HG03025 (cell line): ENCODE measurements around the gene MYO7A.

Experiments used
- ATAC-seq: cut with Tn5 transposase; IDR thresholded peaks from one replicate; pipeline ENCODE4 v1.9.1; 2021; ENCODE audit warnings: mild to moderate bottlenecking, moderate library complexity; ENCODE audit not compliant: unreplicated experiment, low FRiP score

MYO7A gene

GRCh38 chr11:77158041-77158695 lies 30.1 kb downstream of the MYO7A start:
- ATAC-seq: no peak

GRCh38 chr11:77159219-77159936 lies 31.3 kb downstream of the MYO7A start:
- no peak for ATAC-seq

GRCh38 chr11:77159937-77160495 lies 32.0 kb downstream of the MYO7A start:
- ATAC-seq: no peak

DNA sequence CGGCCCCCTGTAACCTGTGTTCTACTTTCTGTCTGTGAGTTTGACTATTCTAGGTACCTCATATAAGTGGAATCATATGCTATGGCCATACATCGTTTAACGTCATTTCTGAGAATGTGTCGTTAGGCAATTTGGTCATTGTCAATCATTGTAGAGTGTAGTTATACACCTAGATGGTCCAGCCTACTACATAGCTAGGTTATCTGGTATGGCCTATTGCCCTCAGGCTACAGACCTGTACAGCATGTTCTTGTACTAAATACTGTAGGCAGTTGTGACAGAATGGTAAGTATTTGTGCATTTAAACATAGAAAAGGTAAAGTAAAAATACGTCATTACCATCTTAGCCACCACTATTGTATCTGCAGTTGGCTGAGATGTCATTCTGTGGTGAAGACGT lies 35.2 kb downstream of the MYO7A start:
- ATAC-seq: no peak

GRCh38 chr11:77165066-77165465 lies 37.0 kb downstream of the MYO7A start:
- ATAC-seq: no peak

DNA sequence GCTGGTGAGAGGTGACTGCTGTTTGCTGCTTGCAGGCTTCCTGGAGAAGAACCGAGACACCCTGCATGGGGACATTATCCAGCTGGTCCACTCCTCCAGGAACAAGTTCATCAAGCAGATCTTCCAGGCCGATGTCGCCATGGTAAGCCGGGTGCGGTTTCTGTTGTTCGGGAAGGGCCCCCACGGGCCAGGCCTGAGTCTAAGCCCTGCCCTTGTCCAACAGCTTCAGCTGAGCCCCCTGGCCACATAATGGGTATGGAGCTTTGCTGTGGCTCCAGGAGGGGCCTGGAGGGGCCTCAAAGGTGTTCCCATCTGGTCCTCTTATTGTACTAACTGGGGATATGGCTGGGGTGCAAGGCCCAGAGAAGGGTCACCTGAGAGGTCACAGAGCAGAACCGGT lies 38.0 kb downstream of the MYO7A start:
- ATAC-seq: no peak

GRCh38 chr11:77167111-77167626 lies 39.1 kb downstream of the MYO7A start:
- ATAC-seq: no peak

GRCh38 chr11:77167791-77168190 lies 39.7 kb downstream of the MYO7A start:
- ATAC-seq: no peak

DNA sequence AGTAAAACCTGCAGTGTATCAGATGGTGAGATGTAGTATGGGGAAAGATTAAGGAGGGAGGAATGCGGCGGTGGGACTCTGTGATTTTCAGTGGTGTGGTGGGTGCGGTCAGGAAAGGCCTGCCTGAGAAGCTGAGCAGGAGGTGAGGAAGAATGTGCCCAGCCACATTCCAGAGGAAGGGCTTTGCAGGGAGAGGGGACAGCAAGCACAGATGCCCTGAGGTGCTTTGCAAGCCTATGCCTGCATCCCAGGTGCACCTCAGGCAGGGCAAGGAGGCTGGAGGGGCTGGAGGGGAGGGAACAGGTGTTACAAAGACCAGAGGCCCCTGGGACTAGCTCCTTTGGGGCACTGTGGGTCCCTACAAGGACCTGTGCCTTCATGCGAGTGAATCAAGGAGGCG lies 42.1 kb downstream of the MYO7A start:
- ATAC-seq: no peak

- no peak for ATAC-seq
Measured at GRCh38 chr11:77171254-77171653, 43.2 kb downstream of the MYO7A start.

DNA sequence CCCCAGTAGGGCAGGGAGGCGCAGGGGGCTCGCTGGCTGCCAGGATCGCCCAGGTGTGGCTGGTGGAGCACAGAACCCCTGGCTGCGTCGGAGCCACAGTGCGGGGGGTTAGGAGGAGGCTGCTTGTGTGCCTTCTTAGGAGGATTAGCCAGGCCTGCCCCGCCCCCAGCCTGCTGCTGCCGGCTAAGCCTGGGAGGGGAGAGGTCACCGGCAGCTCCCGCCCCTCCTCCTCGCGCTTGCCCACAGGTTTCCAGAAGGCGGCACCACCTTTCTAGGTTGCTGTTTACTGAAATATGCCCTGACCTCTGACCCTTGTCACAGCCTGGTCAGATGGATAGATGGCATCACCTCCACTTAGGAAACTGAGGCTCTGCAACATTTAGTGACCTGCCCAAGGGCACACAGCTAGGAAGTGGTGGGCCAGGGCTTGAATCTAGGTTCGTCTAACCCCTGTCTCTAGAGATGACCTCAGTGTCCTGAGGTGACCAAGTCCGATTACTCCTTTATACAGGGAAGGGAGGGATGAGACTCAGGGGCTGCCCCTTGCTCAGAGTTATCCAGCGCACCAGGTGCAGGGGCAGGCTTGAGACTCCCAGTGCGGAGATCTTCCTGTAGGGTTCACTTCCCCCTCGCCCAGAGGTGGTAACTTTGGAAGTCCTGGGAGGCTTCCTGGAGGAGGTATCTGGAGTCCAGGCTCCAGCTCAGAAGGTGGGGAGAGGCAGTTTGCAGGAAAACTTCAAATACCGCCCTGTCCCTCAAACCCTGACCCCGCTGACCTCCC lies 44.0 kb downstream of the MYO7A start:
- ATAC-seq: no peak

- no peak for ATAC-seq
Measured at GRCh38 chr11:77172666-77172982, 44.6 kb downstream of the MYO7A start.

DNA sequence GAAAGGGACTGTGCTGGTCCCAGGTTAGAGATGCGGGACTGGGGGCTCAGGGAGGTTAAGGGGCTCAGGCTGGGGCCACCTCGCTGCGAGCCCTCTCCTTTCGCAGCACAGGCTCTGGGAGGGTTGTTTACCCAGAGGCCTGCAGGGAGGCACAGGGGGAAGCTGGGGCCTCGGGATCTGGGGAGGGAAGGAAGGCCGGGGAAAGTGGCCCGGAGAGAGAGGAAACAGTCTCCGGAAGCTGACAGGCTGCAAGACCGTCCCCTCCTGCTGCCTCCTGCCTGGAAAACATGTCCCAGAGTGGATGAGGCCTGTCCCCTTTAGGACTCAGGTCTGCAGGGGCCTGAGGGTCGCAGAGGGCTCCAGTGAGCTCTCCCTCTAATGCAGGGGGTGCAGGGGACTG lies 45.4 kb downstream of the MYO7A start:
- ATAC-seq: no peak

- ATAC-seq: no peak
Measured at GRCh38 chr11:77174559-77174958, 46.5 kb downstream of the MYO7A start.

DNA sequence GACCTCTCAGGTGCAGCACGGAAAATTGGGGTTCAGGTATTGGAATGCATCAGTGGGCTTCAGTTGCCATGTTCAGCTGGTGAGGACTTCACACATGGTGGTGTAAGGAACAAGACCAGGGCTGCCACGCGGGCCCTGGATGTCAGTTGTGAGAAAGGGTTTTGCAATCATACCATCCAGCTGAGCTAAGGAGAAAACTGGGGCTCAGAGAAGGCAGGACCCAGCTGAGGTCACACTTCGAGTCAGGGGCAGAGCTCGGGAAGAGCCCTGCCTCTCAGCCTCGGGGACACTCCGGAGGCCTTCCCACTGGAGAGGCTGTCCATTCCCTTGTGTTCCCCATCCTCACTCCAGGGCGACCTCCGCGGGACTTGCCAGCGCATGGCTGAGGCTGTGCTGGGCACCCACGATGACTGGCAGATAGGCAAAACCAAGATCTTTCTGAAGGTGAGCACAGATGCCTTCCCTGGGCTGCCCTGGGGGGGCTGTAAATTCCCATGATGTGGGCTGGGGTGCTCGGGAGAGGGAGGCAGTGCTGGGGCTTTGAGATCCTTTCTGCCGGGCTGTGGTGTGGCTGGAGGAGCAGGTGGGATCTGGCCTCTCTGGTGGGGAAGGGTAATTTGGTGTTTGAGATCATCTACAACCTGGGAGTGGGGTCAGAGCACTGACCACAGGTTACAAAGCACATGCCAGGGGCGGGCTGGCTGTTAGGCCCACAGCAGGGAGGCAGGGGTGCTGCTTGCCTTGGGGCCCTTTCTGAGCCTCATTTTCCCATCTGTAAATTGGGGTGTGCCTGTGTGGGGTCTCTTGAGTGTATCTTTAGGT lies 47.2 kb downstream of the MYO7A start:
- ATAC-seq: no peak

GRCh38 chr11:77175869-77176539 lies 48.0 kb downstream of the MYO7A start:
- no peak for ATAC-seq

GRCh38 chr11:77176996-77177395 lies 49.0 kb downstream of the MYO7A start:
- ATAC-seq: no peak

DNA sequence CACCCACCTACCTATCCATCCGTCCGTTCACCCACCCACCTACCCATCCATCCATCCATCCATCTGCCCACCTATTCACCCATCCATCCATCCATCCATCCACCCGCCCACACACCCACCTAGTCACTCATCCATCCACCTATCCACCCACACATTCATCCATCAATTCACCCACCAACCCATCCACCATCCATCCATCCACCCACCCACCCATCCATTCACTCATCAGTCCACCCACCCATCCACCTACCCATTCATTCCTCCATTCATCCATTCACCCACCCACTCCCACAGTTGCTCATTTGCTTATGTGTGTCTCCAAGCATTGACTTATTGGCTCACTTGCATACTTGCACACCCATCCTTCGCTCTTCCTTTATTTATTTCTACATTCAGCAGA lies 50.1 kb downstream of the MYO7A start:
- ATAC-seq: no peak

DNA sequence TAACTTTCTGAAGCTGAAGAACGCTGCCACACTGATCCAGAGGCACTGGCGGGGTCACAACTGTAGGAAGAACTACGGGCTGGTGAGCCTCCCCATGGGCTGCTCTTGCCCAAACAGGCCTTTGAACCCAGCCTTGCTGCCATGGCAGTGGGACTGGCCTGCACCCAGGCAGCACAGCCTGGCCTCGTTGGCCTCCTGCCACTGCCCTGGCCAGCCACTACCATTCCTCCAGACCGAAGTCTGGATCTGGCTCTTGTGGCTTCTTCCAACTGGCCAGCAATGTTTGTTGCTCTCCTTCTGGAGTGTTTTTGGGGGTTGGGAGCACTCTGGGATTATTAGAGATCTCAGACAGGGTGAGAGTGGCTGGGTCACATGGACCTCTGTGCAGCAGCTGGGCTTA lies 51.0 kb downstream of the MYO7A start:
- ATAC-seq: no peak

- no peak for ATAC-seq
Measured at GRCh38 chr11:77179681-77180080, 51.6 kb downstream of the MYO7A start.
